Astrocyte of the spinal cord (primary cell): ENCODE measurements around the gene TLK1.
A peak's percentile ranks its signal among the peaks of the same experiment; 100 is the strongest.

Experiments
- DNase-seq: peaks from one replicate; pipeline ENCODE4 v3.0.0; 2011; ENCODE audit warnings: low read depth, low spot score
- H3K4me3 ChIP-seq: 2 replicates; pipeline ENCODE4 v1.5.1; 2011; ENCODE audit warnings: low read depth, mild to moderate bottlenecking, low read length, moderate library complexity
- in situ Hi-C: cut with HindIII; loops from 2 replicates; pipeline ENCODE4 v1.10.0; 2017; ENCODE audit warnings: low sequenced_read_pairs
- TF ChIP-seq, protein P1 (sequence below): IDR thresholded peaks from 2 replicates; pipeline ENCODE4 v1.5.1; 2012; ENCODE audit warnings: low read depth, mild to moderate bottlenecking, low read length, inconsistent platforms

Gene TLK1

DNA sequence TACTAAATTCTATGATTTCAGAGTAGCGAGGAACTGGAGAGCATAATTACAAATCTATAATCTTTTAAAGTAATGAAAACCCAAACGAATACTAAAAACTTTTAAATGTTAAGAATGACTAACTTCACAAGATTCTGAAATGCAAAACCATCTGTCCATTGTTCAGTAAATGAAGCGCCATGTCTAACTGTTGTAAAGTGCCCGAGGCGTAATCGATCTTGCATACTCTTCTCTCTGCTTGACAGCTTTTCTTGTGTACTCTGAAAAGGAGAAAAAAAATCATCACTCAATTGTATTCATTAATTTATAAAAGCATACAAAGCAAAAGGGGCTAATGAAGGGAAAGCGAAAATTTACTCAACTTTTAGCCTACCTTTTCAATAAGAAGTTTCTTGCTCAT, 111.0 kb downstream of the TLK1 start:
- DNase-seq = no peak
- TF ChIP-seq, protein P1, sequence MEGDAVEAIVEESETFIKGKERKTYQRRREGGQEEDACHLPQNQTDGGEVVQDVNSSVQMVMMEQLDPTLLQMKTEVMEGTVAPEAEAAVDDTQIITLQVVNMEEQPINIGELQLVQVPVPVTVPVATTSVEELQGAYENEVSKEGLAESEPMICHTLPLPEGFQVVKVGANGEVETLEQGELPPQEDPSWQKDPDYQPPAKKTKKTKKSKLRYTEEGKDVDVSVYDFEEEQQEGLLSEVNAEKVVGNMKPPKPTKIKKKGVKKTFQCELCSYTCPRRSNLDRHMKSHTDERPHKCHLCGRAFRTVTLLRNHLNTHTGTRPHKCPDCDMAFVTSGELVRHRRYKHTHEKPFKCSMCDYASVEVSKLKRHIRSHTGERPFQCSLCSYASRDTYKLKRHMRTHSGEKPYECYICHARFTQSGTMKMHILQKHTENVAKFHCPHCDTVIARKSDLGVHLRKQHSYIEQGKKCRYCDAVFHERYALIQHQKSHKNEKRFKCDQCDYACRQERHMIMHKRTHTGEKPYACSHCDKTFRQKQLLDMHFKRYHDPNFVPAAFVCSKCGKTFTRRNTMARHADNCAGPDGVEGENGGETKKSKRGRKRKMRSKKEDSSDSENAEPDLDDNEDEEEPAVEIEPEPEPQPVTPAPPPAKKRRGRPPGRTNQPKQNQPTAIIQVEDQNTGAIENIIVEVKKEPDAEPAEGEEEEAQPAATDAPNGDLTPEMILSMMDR = no peak
- in situ Hi-C loops = no loop called here
- H3K4me3 ChIP-seq = no peak overlapping the region

DNA sequence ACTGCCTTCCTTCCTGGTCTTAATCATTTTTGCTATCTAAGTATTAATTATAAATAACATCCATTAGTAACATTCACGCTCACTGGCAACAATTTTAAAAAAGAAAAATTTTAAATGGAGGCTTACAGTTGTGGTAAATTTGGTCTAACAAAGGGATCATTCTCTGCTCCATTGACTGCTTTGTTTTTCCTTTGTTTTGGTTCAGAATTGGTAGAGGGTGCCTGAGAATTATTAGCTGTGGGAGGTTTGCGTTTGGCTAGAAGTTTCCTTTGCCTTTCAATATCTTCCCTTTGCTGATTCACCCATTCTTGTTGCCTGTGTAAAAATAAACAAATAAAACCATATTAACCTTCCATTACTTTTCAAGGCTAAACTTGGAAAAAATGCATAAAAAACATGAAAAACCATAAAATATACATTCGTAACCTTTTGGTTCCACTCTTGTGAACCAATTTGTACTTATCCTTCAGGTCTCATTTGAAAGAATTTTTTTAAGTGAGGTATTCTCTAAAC, 114.6 kb downstream of the TLK1 start:
- H3K4me3 ChIP-seq = no peak overlapping the region
- in situ Hi-C loops = no loop called here
- DNase-seq = peak; percentile 7
- TF ChIP-seq, protein P1 = no peak

DNA sequence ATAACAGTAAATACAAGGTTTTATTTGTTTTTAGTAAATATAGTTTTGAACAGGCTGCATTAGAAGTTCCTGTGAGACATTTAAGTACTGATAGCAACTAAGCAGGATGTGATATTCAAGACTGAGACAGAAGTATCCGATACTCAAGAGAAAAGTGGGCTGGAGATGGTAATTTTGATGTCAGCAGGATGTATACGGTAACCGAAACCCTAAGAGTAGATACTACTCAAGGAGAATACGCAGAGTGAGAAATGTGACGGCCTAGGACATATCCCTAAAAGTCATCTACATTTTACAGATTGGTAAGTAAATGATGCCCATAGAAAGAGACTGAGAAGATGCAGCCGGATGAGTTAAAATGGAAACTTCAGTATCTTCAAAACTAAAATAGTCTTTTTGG, 116.3 kb downstream of the TLK1 start:
- in situ Hi-C loops = no loop called here
- TF ChIP-seq, protein P1 = no peak
- DNase-seq = no peak
- H3K4me3 ChIP-seq = no peak overlapping the region

DNA sequence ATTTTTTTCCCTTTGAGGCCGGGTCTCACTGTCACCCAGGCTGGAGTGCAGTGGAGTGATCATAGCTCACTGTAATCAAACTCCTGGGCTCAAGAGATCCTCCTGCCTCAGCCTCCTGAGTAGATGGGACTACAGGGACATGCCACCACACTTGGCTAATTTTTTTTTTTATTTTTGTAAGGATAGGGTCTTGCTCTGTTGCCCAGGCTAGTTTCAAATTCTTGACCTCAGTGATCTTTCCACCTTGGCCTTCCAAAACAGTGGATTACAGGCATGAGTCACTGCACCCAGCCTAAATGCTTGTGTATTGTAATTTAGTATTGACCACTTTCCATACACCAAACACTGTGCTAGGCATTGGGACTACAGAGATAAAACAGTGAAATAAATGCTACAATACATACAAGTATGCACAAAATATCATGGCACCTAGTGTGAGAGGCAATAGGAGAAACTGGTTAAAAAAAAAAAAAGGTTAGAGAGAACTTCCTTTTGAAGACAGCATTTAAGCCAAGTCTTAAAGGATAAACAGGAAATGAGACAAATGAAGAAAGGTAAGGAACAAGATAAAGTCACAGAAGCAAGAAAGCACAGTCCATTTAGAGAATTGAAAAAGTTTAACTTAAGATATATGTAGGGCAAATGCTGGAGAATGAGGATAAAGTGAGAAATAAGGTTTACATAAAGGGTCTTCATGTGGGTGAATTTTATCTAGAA, 118.3 kb downstream of the TLK1 start:
- no peak overlapping the region for H3K4me3 ChIP-seq
- in situ Hi-C loops = no loop called here
- DNase-seq = no peak
- TF ChIP-seq, protein P1 = no peak

DNA sequence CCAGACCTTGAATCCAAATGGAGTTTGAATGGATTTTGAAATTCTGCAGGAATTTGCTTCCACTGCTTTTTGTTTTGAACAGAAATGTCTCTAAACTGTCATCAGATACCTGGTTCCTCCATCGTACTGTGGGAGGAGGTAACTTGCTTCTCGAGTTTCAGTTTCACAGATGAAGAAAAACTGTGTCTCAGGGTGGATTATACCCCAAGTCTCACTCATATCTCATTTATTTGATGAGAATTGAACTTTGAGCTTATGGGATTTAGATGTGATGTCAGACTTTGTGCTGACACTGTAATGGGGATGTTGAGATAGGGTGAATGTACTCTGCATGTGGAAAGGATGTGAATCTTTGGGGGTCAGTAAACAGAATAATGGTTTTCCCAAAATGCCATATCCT, 124.2 kb downstream of the TLK1 start:
- TF ChIP-seq, protein P1 = no peak
- in situ Hi-C loops = no loop called here
- DNase-seq = no peak
- no peak overlapping the region for H3K4me3 ChIP-seq

DNA sequence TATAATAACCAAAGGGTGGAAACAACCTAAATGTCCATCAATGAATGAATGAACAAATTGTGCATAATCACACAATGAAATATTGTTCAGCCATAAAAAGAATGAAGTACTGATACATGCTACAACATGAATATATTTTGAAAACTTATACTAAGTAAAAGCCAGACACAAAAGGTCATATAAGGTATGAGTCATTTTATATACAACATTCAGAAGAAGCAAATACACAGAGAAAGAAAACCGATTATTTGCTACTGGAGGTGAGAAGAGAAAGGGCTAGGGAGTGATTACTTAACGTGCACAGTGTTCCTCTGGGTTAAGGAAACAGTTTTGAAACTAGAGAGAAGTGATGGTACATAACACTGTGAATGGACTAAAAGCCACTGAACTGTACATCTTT, 126.4 kb downstream of the TLK1 start:
- TF ChIP-seq, protein P1 = no peak
- DNase-seq = no peak
- in situ Hi-C loops = no loop called here

More for the DNA sequence above, 126.4 kb downstream of the TLK1 start:
- H3K4me3 ChIP-seq = no peak overlapping the region
